GM12878 (cell line): ENCODE data around the gene IRF4. TPM values are rescaled to one million over a fixed set of nuclear protein-coding genes. Genes with fewer than 3 reads are reported as not detected.
A peak's percentile ranks its signal among the peaks of the same experiment; 100 is the strongest.

ENCODE experiments used
- ATF3 ChIP-seq: IDR thresholded peaks from 2 replicates; pipeline ENCODE4 v1.6.1; 2011; ENCODE audit warnings: low read depth, mild to moderate bottlenecking, low read length, moderate library complexity, borderline replicate concordance; ENCODE audit errors: extremely low read depth
- ATF7 ChIP-seq: fragments of 450-650 bp; IDR thresholded peaks from 2 replicates; pipeline ENCODE4 v1.6.1; 2016; ENCODE audit warnings: low read depth, mild to moderate bottlenecking
- BACH1 ChIP-seq: fragments of 450-650 bp; IDR thresholded peaks from 2 replicates; pipeline ENCODE4 v1.6.1; 2017; ENCODE audit warnings: mild to moderate bottlenecking, borderline replicate concordance
- BHLHE40 ChIP-seq, 2 experiments: fragments of 450-650 bp in 1 of 2; IDR thresholded peaks; 2 replicates each; pipeline ENCODE4 v1.6.1; 2011 to 2017; ENCODE audit warnings: low read depth in 2 of 2, borderline replicate concordance in 1 of 2, improper control_type of control experiment in 1 of 2, low read length in 1 of 2, mild to moderate bottlenecking in 1 of 2
- CBX3 ChIP-seq: fragments of 200-600 bp; sonication (generic); IDR thresholded peaks from 2 replicates; pipeline ENCODE4 v1.6.1; 2016; ENCODE audit warnings: low read depth, borderline replicate concordance
- CBX5 ChIP-seq: sonication (generic); IDR thresholded peaks from 2 replicates; pipeline ENCODE4 v1.6.1; 2016; ENCODE audit warnings: low read depth, moderate library complexity, mild to moderate bottlenecking, inconsistent platforms
- CHD2 ChIP-seq: IDR thresholded peaks from 2 replicates; pipeline ENCODE4 v1.6.1; 2011; ENCODE audit warnings: low read depth, low read length, improper control_type of control experiment, borderline replicate concordance
- EGR1 ChIP-seq, 2 experiments: IDR thresholded peaks; 1 replicate in 1 of 2; 2 replicates in 1 of 2; pipeline ENCODE4 v1.6.1; 2011 to 2012; ENCODE audit warnings: low read depth in 2 of 2, low read length in 2 of 2, borderline replicate concordance in 1 of 2, mild to moderate bottlenecking in 1 of 2, moderate library complexity in 1 of 2
- ESRRA ChIP-seq: IDR thresholded peaks from 2 replicates; pipeline ENCODE4 v1.6.1; 2012; ENCODE audit warnings: mild to moderate bottlenecking, low read length, improper control_type of control experiment
- IKZF1 ChIP-seq: fragments of 450-650 bp; conservative IDR thresholded peaks from 2 replicates; pipeline ENCODE4 v1.6.1; 2017; ENCODE audit warnings: antibody characterized with exemption, mild to moderate bottlenecking
- IKZF2 ChIP-seq, 2 experiments: fragments of 450-650 bp; IDR thresholded peaks; 2 replicates each; pipeline ENCODE4 v1.6.1; 2017; ENCODE audit warnings: mild to moderate bottlenecking in 2 of 2, moderate library complexity in 2 of 2
- MLLT1 ChIP-seq: fragments of 450-650 bp; IDR thresholded peaks from 2 replicates; pipeline ENCODE4 v1.6.1; 2016; ENCODE audit warnings: mild to moderate bottlenecking
- MYB ChIP-seq: fragments of 150-350 bp; IDR thresholded peaks from 2 replicates; pipeline ENCODE4 v1.6.1; 2014; ENCODE audit warnings: mild to moderate bottlenecking, low read depth, low read length, borderline replicate concordance
- PRDM15 ChIP-seq: fragments of 450-650 bp; formaldehyde crosslinking; IDR thresholded peaks from 2 replicates; pipeline ENCODE4 v1.4.0; 2020; ENCODE audit warnings: mild to moderate bottlenecking, moderate library complexity
- RAD51 ChIP-seq: fragments of 450-650 bp; IDR thresholded peaks from 2 replicates; pipeline ENCODE4 v1.6.1; 2016; ENCODE audit warnings: moderate library complexity, mild to moderate bottlenecking, inconsistent platforms
- RUNX3 ChIP-seq: IDR thresholded peaks from 2 replicates; pipeline ENCODE4 v1.6.1; 2012; ENCODE audit warnings: low read length, inconsistent platforms
- SIN3A ChIP-seq: IDR thresholded peaks from 2 replicates; pipeline ENCODE4 v1.6.1; 2012; ENCODE audit warnings: low read depth, low read length, improper control_type of control experiment
- USF2 ChIP-seq: IDR thresholded peaks from 2 replicates; pipeline ENCODE4 v1.6.1; 2011; ENCODE audit warnings: low read depth, low read length, improper control_type of control experiment, borderline replicate concordance
- YBX1 ChIP-seq: fragments of 450-650 bp; IDR thresholded peaks from 2 replicates; pipeline ENCODE4 v1.6.1; 2016; ENCODE audit warnings: antibody characterized with exemption
- YY1 ChIP-seq: IDR thresholded peaks from 2 replicates; pipeline ENCODE4 v1.6.1; 2011; ENCODE audit warnings: low read depth, mild to moderate bottlenecking, low read length
- ZBED1 ChIP-seq: IDR thresholded peaks from 2 replicates; pipeline ENCODE4 v1.6.1; 2016; ENCODE audit warnings: borderline replicate concordance
- ZNF207 ChIP-seq: fragments of 450-650 bp; IDR thresholded peaks from 2 replicates; pipeline ENCODE4 v1.6.1; 2014; ENCODE audit warnings: antibody characterized with exemption, mild to moderate bottlenecking, borderline replicate concordance
- ZNF24 ChIP-seq: fragments of 450-650 bp; IDR thresholded peaks from 2 replicates; pipeline ENCODE4 v1.6.1; 2017; ENCODE audit warnings: antibody characterized with exemption, mild to moderate bottlenecking
- ZNF384 ChIP-seq: IDR thresholded peaks from 2 replicates; pipeline ENCODE4 v1.6.1; 2012; ENCODE audit warnings: low read depth, mild to moderate bottlenecking, low read length, improper control_type of control experiment, borderline replicate concordance
- polyA plus RNA-seq, 11 experiments: library from polyadenylated mRNA; depleted of rRNA in 4 of 11; unstranded in 6 of 11; stranded (reverse) in 5 of 11; fragments of >200 nt; fragmentation: Nextera tagmentation in 4 of 11; fragmentation: Illumina TruSeq in 1 of 11; extraction: Ambion mirVana in 4 of 11; extraction: Trizol in 1 of 11; gene quantifications; 1 replicate in 1 of 11; 2 replicates in 10 of 11; pipeline versions ENCODE4 v1.2.1 to v1.2.3, GENCODE V29; 2011 to 2016; ENCODE audit warnings: inconsistent platforms in 2 of 11, missing spikeins in 2 of 11, low read depth in 1 of 11
- total RNA-seq, 4 experiments: library from RNA; depleted of rRNA in 3 of 4; stranded (reverse); fragments of >200 nt in 3 of 4; fragmentation: Illumina TruSeq in 1 of 4; extraction: Trizol in 1 of 4; gene quantifications; 2 replicates each; pipeline versions ENCODE4 v1.2.1 to v1.2.3, GENCODE V29; 2013 to 2021

Gene IRF4
- total and polyA plus RNA-seq, 10 of the 15 experiments (the other 5 are each of a cell fraction or from before 2014, with no cell fraction given): 50.0 to 495 (median 257) TPM

GRCh38 chr6:379410-380181, 12.0 kb upstream of the IRF4 start (continued):
- TF ChIP-seq EGR1 (IDR thresholded peaks at IDR 0.05; ENCODE audit: borderline replicate concordance in 1 of 2, low read depth in 2 of 2, low read length in 2 of 2) (peak in 1 of 2 experiments; percentile 42; a peak in 1 of 3 replicates), USF2 (no peak), CHD2 (no peak), YY1 (no peak), CBX5 (no peak), IKZF1 (0 out of 2 replicates have a peak, but pooled peaks have one; percentile 9), YBX1 (no peak), RAD51 (no peak), PRDM15 (CRISPR knock-in tag) (no peak), BACH1 (no peak), MYB (no peak), ATF3 (no peak), SIN3A (no peak), ATF7 (no peak), MLLT1 (no peak), CBX3 (no peak), BHLHE40 (IDR thresholded peaks at IDR 0.05; ENCODE audit: borderline replicate concordance in 1 of 2, low read depth in 2 of 2, low read length in 1 of 2) (peak; percentile 41 to 46; a peak in 3 of 4 replicates), ZNF384 (no peak), ZNF207 (no peak), ZNF24 (no peak), ESRRA (no peak), IKZF2 (IDR thresholded peaks at IDR 0.05) (0 out of 4 replicates have a peak, but pooled peaks of 1 of the 2 experiments have one; percentile 23), RUNX3 (no peak), ZBED1 (no peak)
